ENCODE data around the gene ZNF652. TPM values are rescaled to one million over a fixed set of nuclear protein-coding genes. Genes with fewer than 3 reads are reported as not detected.
A peak's percentile ranks its signal among the peaks of the same experiment; 100 is the strongest.

ZNF652 gene
- total and polyA plus RNA-seq, 2 of the 4 experiments (the other 2 are of a cell fraction) = 3.6 to 8.8 TPM

GRCh38 chr17:49360796-49361128 lies 1.3 kb downstream of the ZNF652 start:
- peak overlapping the region; percentile 10; the same call in 1 of the 2 replicates for H3K27ac ChIP-seq (ENCODE audit: insufficient read depth, low read length)
- intact Hi-C loops (cut with micrococcal nuclease) = loop anchor here (5.0 kb wide), 1 partner anchor 37 kb away; no protein-coding TSS in a partner anchor
- WGBS, 2 experiments (ENCODE audit: extremely low coverage in 2 of 2, insufficient read length in 1 of 2) = no CpG with 5 or more reads among the region's 8 CpGs

More at GRCh38 chr17:49360796-49361128, 1.3 kb downstream of the ZNF652 start:
- peak overlapping the region; percentile 80 for H3K4me3 ChIP-seq (ENCODE audit: insufficient read depth, low read depth, low read length)
- CTCF ChIA-PET = interaction anchor here (0.6 to 1.3 kb wide), 2 partner anchors 45 to 1467 kb away, joined by 3 read pairs; no protein-coding TSS in a partner anchor
- H2AK5ac ChIP-seq (ENCODE audit: low read depth, low read length) = peak overlapping the region; percentile 84
- H3K23ac ChIP-seq (ENCODE audit: low read depth, low read length) = peak overlapping the region; percentile 97
- H2BK120ac ChIP-seq (ENCODE audit: low read depth, low read length) = no peak overlapping the region
- no peaks in the 10 kb centered on the region for H3K9me3 ChIP-seq (ENCODE audit: control insufficient read depth, insufficient read depth, low read length)
- H3K9ac ChIP-seq (ENCODE audit: low read depth, low read length) = peak overlapping the region; percentile 82
- H4K5ac ChIP-seq (ENCODE audit: low read depth, low read length) = no peak overlapping the region
- H3K79me1 ChIP-seq (ENCODE audit: low read depth in 1 of 2, low read length in 2 of 2) = peaks cover 18 to 41% of the 10 kb centered on the region in 2 experiments
- peak overlapping the region; percentile 93 for H3K4me2 ChIP-seq (ENCODE audit: low read depth, low read length)
- ATAC-seq (ENCODE audit: low read depth) (no peak), DNase-seq (peak; percentile 21)
- H3K36me3 ChIP-seq (ENCODE audit: control insufficient read depth, insufficient read depth, low read length) = no peaks in the 10 kb centered on the region
- no peak overlapping the region for H3K18ac ChIP-seq (ENCODE audit: low read depth, low read length)
- H2AFZ ChIP-seq (replicated peaks; ENCODE audit: low read length, poor library complexity) = peak overlapping the region; percentile 89
- peaks cover 5% of the 10 kb centered on the region; the same call in 1 of the 2 replicates for H3K9me1 ChIP-seq (ENCODE audit: insufficient read depth, low read length)
- H2BK5ac ChIP-seq (ENCODE audit: low read depth, low read length, poor library complexity, severe bottlenecking) = peak overlapping the region; percentile 3
- H2BK15ac ChIP-seq (ENCODE audit: low read depth, low read length) = no peak overlapping the region; the same call in 2 of the 3 replicates
- TF ChIP-seq RFX5 (IDR thresholded peaks at IDR 0.05; ENCODE audit: low read depth, low read length) (no peak), NFE2L2 (IDR thresholded peaks at IDR 0.05; ENCODE audit: low read depth, low read length) (no peak), MAZ (IDR thresholded peaks at IDR 0.05; ENCODE audit: borderline replicate concordance, low read depth, low read length) (no peak), MAFK (IDR thresholded peaks at IDR 0.05; ENCODE audit: low read depth, low read length) (no peak), RAD21 (IDR thresholded peaks at IDR 0.05; ENCODE audit: low read length) (no peak), MXI1 (IDR thresholded peaks at IDR 0.05; ENCODE audit: borderline replicate concordance, low read depth, low read length) (no peak), CTCF (conservative IDR thresholded peaks at IDR 0.05; ENCODE audit: low read depth, low read length) (no peak), SMC3 (IDR thresholded peaks at IDR 0.05; ENCODE audit: low read depth, low read length) (no peak), FOS (IDR thresholded peaks at IDR 0.05; ENCODE audit: low read depth, low read length) (no peak), CHD1 (IDR thresholded peaks at IDR 0.05; ENCODE audit: low read depth, low read length) (no peak), ELK1 (IDR thresholded peaks at IDR 0.05; ENCODE audit: borderline replicate concordance, low read depth, low read length) (no peak), CEBPB (IDR thresholded peaks at IDR 0.05; ENCODE audit: low read depth, low read length) (no peak), USF2 (IDR thresholded peaks at IDR 0.05; ENCODE audit: low read depth, low read length) (no peak), POLR2A (IDR thresholded peaks at IDR 0.05; ENCODE audit: low read depth, low read length) (no peak), BHLHE40 (IDR thresholded peaks at IDR 0.05; ENCODE audit: low read depth, low read length) (no peak), RCOR1 (IDR thresholded peaks at IDR 0.05; ENCODE audit: insufficient replicate concordance, low read length) (no peak)
- in situ Hi-C loops (cut with MboI; ENCODE audit: low sequenced_read_pairs) (no loop called here), dilution Hi-C loops (cut with HindIII; ENCODE audit: low sequenced_read_pairs, unreplicated experiment) (no loop called here)
- H3K4ac ChIP-seq (ENCODE audit: low read depth, low read length) = peak overlapping the region; percentile 78
- no peaks in the 10 kb centered on the region for H3K27me3 ChIP-seq (ENCODE audit: control insufficient read depth, insufficient read depth, low read length)
- H3K56ac ChIP-seq (ENCODE audit: extremely low read depth, insufficient read depth, low read length) = peak overlapping the region; percentile 59; the same call in 1 of the 2 replicates
- H2BK20ac ChIP-seq (ENCODE audit: low read depth, low read length) = no peak overlapping the region
- peak overlapping the region; percentile 83 for H2AK9ac ChIP-seq (replicated peaks; ENCODE audit: low read depth, low read length, poor library complexity)
- no TSS peak for BruUV-seq (replicated peaks)
- peak overlapping the region; percentile 91 for H3K14ac ChIP-seq (replicated peaks; ENCODE audit: low read depth, low read length)
- peak overlapping the region in 1 of 2 experiments; percentile 42; a peak in 1 of 4 replicates for H4K8ac ChIP-seq (ENCODE audit: low read depth in 2 of 2, low read length in 2 of 2)
- H4K20me1 ChIP-seq (ENCODE audit: insufficient read depth, low read length) = peaks cover 46% of the 10 kb centered on the region
- peak overlapping the region; percentile 5; the same call in 1 of the 2 replicates for H4K91ac ChIP-seq (ENCODE audit: insufficient read depth, low read depth, low read length)
- POLR2A ChIA-PET (ENCODE audit: unreplicated experiment) = no interaction called here
- peaks cover 6% of the 10 kb centered on the region; the same call in 1 of the 2 replicates for H3K4me1 ChIP-seq (ENCODE audit: control insufficient read depth, insufficient read depth, low read length)

All from IMR-90 (cell line).